ENCODE measurements around the gene CHN1. TPM values are rescaled to one million over a fixed set of nuclear protein-coding genes. Genes with fewer than 3 reads are reported as not detected.

CHN1 gene
- total RNA-seq, 2 donors from 2014 or later: 2.9 to 3.3 TPM

- peak overlapping the region in 1 of 2 donors; percentile 96 for H3K27ac Mint-ChIP-seq
- no peaks in the 10 kb centered on the region for H3K9me3 Mint-ChIP-seq
- no peak for DNase-seq (ENCODE audit: low spot score in 2 of 2)
- no peaks in the 10 kb centered on the region for H3K36me3 Mint-ChIP-seq
- no peak for ATAC-seq
Observed at GRCh38 chr2:174781298-174781697, 223.9 kb downstream of the CHN1 start.

GRCh38 chr2:174780856-174781255, 224.3 kb downstream of the CHN1 start:
- Mint-ChIP-seq H3K9me3 (no peaks in the 10 kb centered on the region), H3K27ac (peak overlapping the region in 1 of 2 donors; percentile 96), H3K36me3 (no peaks in the 10 kb centered on the region)
- no peak for DNase-seq (ENCODE audit: low spot score in 2 of 2)
- ATAC-seq: no peak

- no peak for ATAC-seq
- Mint-ChIP-seq H3K9me3 (no peaks in the 10 kb centered on the region), H3K27ac (peak overlapping the region in 1 of 2 donors; percentile 96), H3K36me3 (no peaks in the 10 kb centered on the region)
- DNase-seq (ENCODE audit: low spot score in 2 of 2): no peak
Observed at GRCh38 chr2:174780191-174780840, 224.9 kb downstream of the CHN1 start.

- no peak for DNase-seq (ENCODE audit: low spot score in 2 of 2)
Observed at GRCh38 chr2:174779361-174779928, 225.7 kb downstream of the CHN1 start.

GRCh38 chr2:174778085-174778981, 226.8 kb downstream of the CHN1 start:
- DNase-seq (ENCODE audit: low spot score in 2 of 2) (peak; percentile 75 to 91), ATAC-seq (peak; percentile 95 to 96)
- Mint-ChIP-seq H3K27ac (peak overlapping the region; percentile 92 to 96), H3K36me3 (no peaks in the 10 kb centered on the region), H3K9me3 (no peaks in the 10 kb centered on the region)

More at GRCh38 chr2:174779361-174779928, 225.7 kb downstream of the CHN1 start:
- H3K36me3 Mint-ChIP-seq: no peaks in the 10 kb centered on the region
- no peak for ATAC-seq
- peak overlapping the region; percentile 92 to 96 for H3K27ac Mint-ChIP-seq
- H3K9me3 Mint-ChIP-seq: no peaks in the 10 kb centered on the region

GRCh38 chr2:174777347-174778084, 227.7 kb downstream of the CHN1 start:
- no peak for DNase-seq (ENCODE audit: low spot score in 2 of 2)
- Mint-ChIP-seq H3K27ac (peak overlapping the region; percentile 44 to 96), H3K36me3 (no peaks in the 10 kb centered on the region), H3K9me3 (no peaks in the 10 kb centered on the region)
- ATAC-seq: no peak

GRCh38 chr2:174776675-174777074, 228.5 kb downstream of the CHN1 start:
- H3K36me3 Mint-ChIP-seq: no peaks in the 10 kb centered on the region
- no peaks in the 10 kb centered on the region for H3K9me3 Mint-ChIP-seq
- no peak for ATAC-seq
- DNase-seq (ENCODE audit: low spot score in 2 of 2): no peak
- peak overlapping the region in 1 of 2 donors; percentile 96 for H3K27ac Mint-ChIP-seq

- ATAC-seq (no peak), DNase-seq (ENCODE audit: low spot score in 2 of 2) (peak in 1 of 2 donors; percentile 14)
- H3K36me3 Mint-ChIP-seq: no peaks in the 10 kb centered on the region
- peak overlapping the region in 1 of 2 donors; percentile 96 for H3K27ac Mint-ChIP-seq
- no peaks in the 10 kb centered on the region for H3K9me3 Mint-ChIP-seq
Observed at GRCh38 chr2:174776223-174776622, 229.0 kb downstream of the CHN1 start.

GRCh38 chr2:174775571-174775980, 229.6 kb downstream of the CHN1 start:
- ATAC-seq: no peak
- H3K9me3 Mint-ChIP-seq: no peaks in the 10 kb centered on the region
- peak in 1 of 2 donors; percentile 10 for DNase-seq (ENCODE audit: low spot score in 2 of 2)
- H3K27ac Mint-ChIP-seq: peak overlapping the region in 1 of 2 donors; percentile 96
- H3K36me3 Mint-ChIP-seq: no peaks in the 10 kb centered on the region

- no peaks in the 10 kb centered on the region for H3K9me3 Mint-ChIP-seq
- H3K36me3 Mint-ChIP-seq: no peaks in the 10 kb centered on the region
- DNase-seq (ENCODE audit: low spot score in 2 of 2) (no peak), ATAC-seq (no peak)
- H3K27ac Mint-ChIP-seq: no peak overlapping the region
Observed at GRCh38 chr2:174774886-174775285, 230.3 kb downstream of the CHN1 start.

- Mint-ChIP-seq H3K9me3 (no peaks in the 10 kb centered on the region), H3K36me3 (no peaks in the 10 kb centered on the region), H3K27ac (no peak overlapping the region)
- DNase-seq (ENCODE audit: low spot score in 2 of 2) (no peak), ATAC-seq (no peak)
Observed at GRCh38 chr2:174773215-174773614, 232.0 kb downstream of the CHN1 start.

- no peaks in the 10 kb centered on the region for H3K9me3 Mint-ChIP-seq
- no peak overlapping the region for H3K27ac Mint-ChIP-seq
- no peaks in the 10 kb centered on the region for H3K36me3 Mint-ChIP-seq
- DNase-seq (ENCODE audit: low spot score in 2 of 2): no peak
- ATAC-seq: no peak
Observed at GRCh38 chr2:174772472-174772801, 232.7 kb downstream of the CHN1 start.

GRCh38 chr2:174771631-174772471, 233.3 kb downstream of the CHN1 start:
- Mint-ChIP-seq H3K27ac (no peak overlapping the region), H3K36me3 (no peaks in the 10 kb centered on the region), H3K9me3 (no peaks in the 10 kb centered on the region)
- DNase-seq (ENCODE audit: low spot score in 2 of 2) (peak in 1 of 2 donors; percentile 54), ATAC-seq (peak; percentile 87 to 93)

GRCh38 chr2:174771136-174771535, 234.0 kb downstream of the CHN1 start:
- H3K27ac Mint-ChIP-seq: no peak overlapping the region
- no peaks in the 10 kb centered on the region for H3K36me3 Mint-ChIP-seq
- no peaks in the 10 kb centered on the region for H3K9me3 Mint-ChIP-seq
- DNase-seq (ENCODE audit: low spot score in 2 of 2) (no peak), ATAC-seq (peak; percentile 14 to 16)

- no peak overlapping the region for H3K27ac Mint-ChIP-seq
- no peaks in the 10 kb centered on the region for H3K9me3 Mint-ChIP-seq
- no peaks in the 10 kb centered on the region for H3K36me3 Mint-ChIP-seq
- no peak for ATAC-seq
- no peak for DNase-seq (ENCODE audit: low spot score in 2 of 2)
Observed at GRCh38 chr2:174768557-174768956, 236.6 kb downstream of the CHN1 start.

- no peaks in the 10 kb centered on the region for H3K36me3 Mint-ChIP-seq
- no peak for ATAC-seq
- H3K9me3 Mint-ChIP-seq: no peaks in the 10 kb centered on the region
- H3K27ac Mint-ChIP-seq: no peak overlapping the region
- no peak for DNase-seq (ENCODE audit: low spot score in 2 of 2)
Observed at GRCh38 chr2:174766271-174766670, 238.9 kb downstream of the CHN1 start.
